Fibroblast of lung (primary cell): ENCODE data around the gene NHS. TPM values are rescaled to one million over a fixed set of nuclear protein-coding genes. Genes with fewer than 3 reads are reported as not detected.
A peak's percentile ranks its signal among the peaks of the same experiment; 100 is the strongest.

Experiments used
- DNase-seq, 2 donors: peaks; one replicate each; pipeline versions ENCODE4 v3.0.0 to v3.0.0-alpha.2; 2010; ENCODE audit warnings: low read depth in 2 of 2
- H2AFZ ChIP-seq: 2 replicates; pipeline ENCODE4 v1.5.1; 2012; ENCODE audit warnings: low read length, control low read depth, inconsistent platforms
- H3K27ac ChIP-seq: 2 replicates; pipeline ENCODE4 v1.5.1; 2011; ENCODE audit warnings: low read length, control low read depth; ENCODE audit not compliant: insufficient read depth
- H3K27me3 ChIP-seq: 2 replicates; pipeline ENCODE4 v1.5.1; 2011; ENCODE audit warnings: mild to moderate bottlenecking, low read length; ENCODE audit not compliant: control insufficient read depth, insufficient read depth
- H3K36me3 ChIP-seq: 2 replicates; pipeline ENCODE4 v1.5.1; 2011; ENCODE audit warnings: low read length; ENCODE audit not compliant: control insufficient read depth, insufficient read depth
- H3K4me1 ChIP-seq: 2 replicates; pipeline ENCODE4 v1.5.1; 2011; ENCODE audit warnings: low read length; ENCODE audit not compliant: control insufficient read depth, insufficient read depth; ENCODE audit errors: extremely low read depth
- H3K4me2 ChIP-seq: 2 replicates; pipeline ENCODE4 v1.5.1; 2011; ENCODE audit warnings: low read length, control low read depth; ENCODE audit not compliant: insufficient read depth; ENCODE audit errors: extremely low read depth
- H3K4me3 ChIP-seq, 4 experiments: fragments of 200-600 bp in 1 of 4; sonication (generic) in 1 of 4; replicated peaks in 1 of 4; 2 replicates each; pipeline ENCODE4 v1.5.1; 2011 to 2016; ENCODE audit warnings: low read length in 4 of 4, low read depth in 3 of 4, mild to moderate bottlenecking in 3 of 4, control low read depth in 2 of 4, inconsistent platforms in 1 of 4, mixed read lengths in 1 of 4; ENCODE audit not compliant: insufficient read depth in 1 of 4; ENCODE audit errors: control extremely low read depth in 1 of 4
- H3K79me2 ChIP-seq: 2 replicates; pipeline ENCODE4 v1.5.1; 2012; ENCODE audit warnings: mild to moderate bottlenecking, low read length, inconsistent platforms; ENCODE audit not compliant: control insufficient read depth, insufficient read depth
- H3K9ac ChIP-seq: 2 replicates; pipeline ENCODE4 v1.5.1; 2011; ENCODE audit warnings: mild to moderate bottlenecking, low read length, control low read depth; ENCODE audit not compliant: insufficient read depth
- H3K9me3 ChIP-seq: 2 replicates; pipeline ENCODE4 v1.5.1; 2012; ENCODE audit warnings: low read depth, low read length; ENCODE audit not compliant: control insufficient read depth, insufficient read depth
- H4K20me1 ChIP-seq: 2 replicates; pipeline ENCODE4 v1.5.1; 2011; ENCODE audit warnings: low read length; ENCODE audit not compliant: control insufficient read depth, insufficient read depth; ENCODE audit errors: extremely low read depth
- EZH2 ChIP-seq: IDR thresholded peaks from 2 replicates; pipeline ENCODE4 v1.5.1; 2012; ENCODE audit warnings: low read length, control low read depth, mild to moderate bottlenecking; ENCODE audit errors: missing control alignments
- polyA plus RNA-seq, 2 donors: library from polyadenylated mRNA; depleted of rRNA in 1 of 2; stranded (reverse) in 1 of 2; unstranded in 1 of 2; fragments of >200 nt; gene quantifications; 2 replicates each; pipeline ENCODE4 v1.2.1, GENCODE V29; 2011 to 2012; ENCODE audit warnings: missing spikeins in 1 of 2
- total RNA-seq: library from RNA; depleted of rRNA; stranded (reverse); fragments of >200 nt; gene quantifications from 2 replicates; pipeline ENCODE4 v1.2.1, GENCODE V29; 2014
- TF ChIP-seq, protein P1 (sequence below), 2 donors: IDR thresholded peaks in 1 of 2; conservative IDR thresholded peaks in 1 of 2; 1 replicate in 1 of 2; 2 replicates in 1 of 2; pipeline ENCODE4 v1.5.1; 2011 to 2012; ENCODE audit warnings: low read length in 2 of 2, control low read depth in 1 of 2, inconsistent platforms in 1 of 2, low read depth in 1 of 2, mild to moderate bottlenecking in 1 of 2

The NHS gene
- total and polyA plus RNA-seq, 2 donors (not counting 1 experiment from before 2014, with no cell fraction given) = 1.4 to 3.8 TPM

- Histone ChIP-seq H3K9ac (peak overlapping the region; percentile 94), H3K9me3 (no peaks in the 10 kb centered on the region), H3K79me2 (peaks cover 29% of the 10 kb centered on the region), H3K4me1 (no peaks in the 10 kb centered on the region), H3K36me3 (no peaks in the 10 kb centered on the region), H2AFZ (peak overlapping the region; percentile 35), H3K4me3 (peak overlapping the region; percentile 69 to 84 (median 78)), H3K4me2 (peak overlapping the region; percentile 15), H4K20me1 (no peaks in the 10 kb centered on the region), H3K27me3 (no peaks in the 10 kb centered on the region), H3K27ac (peak overlapping the region; percentile 96)
- TF ChIP-seq, protein P1, sequence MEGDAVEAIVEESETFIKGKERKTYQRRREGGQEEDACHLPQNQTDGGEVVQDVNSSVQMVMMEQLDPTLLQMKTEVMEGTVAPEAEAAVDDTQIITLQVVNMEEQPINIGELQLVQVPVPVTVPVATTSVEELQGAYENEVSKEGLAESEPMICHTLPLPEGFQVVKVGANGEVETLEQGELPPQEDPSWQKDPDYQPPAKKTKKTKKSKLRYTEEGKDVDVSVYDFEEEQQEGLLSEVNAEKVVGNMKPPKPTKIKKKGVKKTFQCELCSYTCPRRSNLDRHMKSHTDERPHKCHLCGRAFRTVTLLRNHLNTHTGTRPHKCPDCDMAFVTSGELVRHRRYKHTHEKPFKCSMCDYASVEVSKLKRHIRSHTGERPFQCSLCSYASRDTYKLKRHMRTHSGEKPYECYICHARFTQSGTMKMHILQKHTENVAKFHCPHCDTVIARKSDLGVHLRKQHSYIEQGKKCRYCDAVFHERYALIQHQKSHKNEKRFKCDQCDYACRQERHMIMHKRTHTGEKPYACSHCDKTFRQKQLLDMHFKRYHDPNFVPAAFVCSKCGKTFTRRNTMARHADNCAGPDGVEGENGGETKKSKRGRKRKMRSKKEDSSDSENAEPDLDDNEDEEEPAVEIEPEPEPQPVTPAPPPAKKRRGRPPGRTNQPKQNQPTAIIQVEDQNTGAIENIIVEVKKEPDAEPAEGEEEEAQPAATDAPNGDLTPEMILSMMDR (conservative IDR thresholded peaks at IDR 0.05 in 1 of 2, IDR thresholded peaks at IDR 0.05 in 1 of 2; ENCODE audit: low read depth in 1 of 2, low read length in 2 of 2) = no peak
- no peak for TF ChIP-seq EZH2
- no peak for DNase-seq
Measured at GRCh38 chrX:17737710-17737985, 362.6 kb downstream of the NHS start.

- H3K9me3 ChIP-seq = no peaks in the 10 kb centered on the region
- H3K9ac ChIP-seq = peak overlapping the region; percentile 94
- H3K36me3 ChIP-seq = no peaks in the 10 kb centered on the region
- H3K79me2 ChIP-seq = peaks cover 29% of the 10 kb centered on the region
- H3K27me3 ChIP-seq = no peaks in the 10 kb centered on the region
- peak overlapping the region; percentile 69 to 84 (median 78) for H3K4me3 ChIP-seq
- H2AFZ ChIP-seq = no peak overlapping the region
- no peaks in the 10 kb centered on the region for H4K20me1 ChIP-seq
- peak overlapping the region; percentile 58 for H3K4me2 ChIP-seq
- H3K4me1 ChIP-seq = no peaks in the 10 kb centered on the region
- TF ChIP-seq EZH2 = no peak
- TF ChIP-seq, protein P1 (conservative IDR thresholded peaks at IDR 0.05 in 1 of 2, IDR thresholded peaks at IDR 0.05 in 1 of 2; ENCODE audit: low read depth in 1 of 2, low read length in 2 of 2) = no peak
- peak overlapping the region; percentile 96 for H3K27ac ChIP-seq
- peak; percentile 12 to 52 for DNase-seq
Measured at GRCh38 chrX:17737986-17738713, 363.1 kb downstream of the NHS start.

DNA sequence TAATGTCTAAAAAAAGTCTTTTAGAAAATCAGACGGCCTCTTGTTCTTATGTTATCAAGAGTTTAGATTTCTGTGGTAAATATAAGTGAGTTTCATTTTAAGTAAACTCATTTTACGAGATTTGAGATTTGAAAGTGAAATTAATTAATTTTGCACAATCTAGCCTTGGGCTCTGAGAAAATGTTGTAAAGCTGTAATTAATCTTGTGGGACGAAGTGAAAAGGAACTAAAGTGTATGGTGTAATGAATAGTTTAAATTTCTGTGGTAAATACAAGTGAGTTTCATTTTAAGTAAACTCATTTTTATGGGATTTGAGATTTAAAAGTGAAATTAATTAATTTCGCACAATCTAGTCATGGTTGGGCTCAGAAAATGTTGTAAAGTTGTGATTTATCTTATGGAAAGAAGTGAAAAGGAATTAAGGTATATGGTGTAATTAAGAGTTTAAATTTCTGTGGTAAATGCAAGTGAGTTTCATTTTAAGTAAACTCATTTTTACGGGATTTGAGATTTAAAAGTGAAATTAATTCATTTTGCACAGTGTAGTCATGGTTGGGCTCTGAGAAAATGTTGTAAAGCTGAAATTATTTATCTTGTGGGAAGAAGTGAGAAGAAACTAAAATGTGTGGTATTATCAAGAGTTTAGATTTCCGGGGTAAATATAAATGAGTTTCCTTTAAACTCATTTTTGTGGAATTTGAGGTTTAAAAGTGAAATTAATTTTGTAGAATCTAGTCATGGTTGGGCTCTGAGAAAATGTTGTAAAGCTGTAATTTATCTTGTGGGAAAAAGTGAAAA is 363.9 kb downstream of the NHS start:
- TF ChIP-seq, protein P1 (conservative IDR thresholded peaks at IDR 0.05 in 1 of 2, IDR thresholded peaks at IDR 0.05 in 1 of 2; ENCODE audit: low read depth in 1 of 2, low read length in 2 of 2) = no peak
- no peak for TF ChIP-seq EZH2
- peaks cover 29% of the 10 kb centered on the region for H3K79me2 ChIP-seq
- DNase-seq = peak; percentile 6 to 33
- H2AFZ ChIP-seq = no peak overlapping the region
- H3K9ac ChIP-seq = peak overlapping the region; percentile 94
- H3K27me3 ChIP-seq = no peaks in the 10 kb centered on the region
- H3K27ac ChIP-seq = peak overlapping the region; percentile 96
- H3K36me3 ChIP-seq = no peaks in the 10 kb centered on the region
- H3K4me1 ChIP-seq = no peaks in the 10 kb centered on the region
- H3K4me3 ChIP-seq = peak overlapping the region; percentile 69 to 84 (median 78)
- H3K9me3 ChIP-seq = no peaks in the 10 kb centered on the region
- peak overlapping the region; percentile 58 for H3K4me2 ChIP-seq
- no peaks in the 10 kb centered on the region for H4K20me1 ChIP-seq
